A549 treated with GW870086 at 1 μM for 4 hours (cell line): ENCODE data around the gene YOD1. TPM values are rescaled to one million over a fixed set of nuclear protein-coding genes. Genes with fewer than 3 reads are reported as not detected.

Source experiments
- total RNA-seq: library from RNA; stranded (reverse); fragments of 200-300 nt; extraction: Qiagen RNA extraction; gene quantifications from 5 replicates; pipeline ENCODE4 v1.2.3, GENCODE V29; 2022; ENCODE audit warnings: low read depth

Gene YOD1
- 4.7 to 8.3 TPM (median 6.9 TPM) in 5 replicates for total RNA-seq

DNA sequence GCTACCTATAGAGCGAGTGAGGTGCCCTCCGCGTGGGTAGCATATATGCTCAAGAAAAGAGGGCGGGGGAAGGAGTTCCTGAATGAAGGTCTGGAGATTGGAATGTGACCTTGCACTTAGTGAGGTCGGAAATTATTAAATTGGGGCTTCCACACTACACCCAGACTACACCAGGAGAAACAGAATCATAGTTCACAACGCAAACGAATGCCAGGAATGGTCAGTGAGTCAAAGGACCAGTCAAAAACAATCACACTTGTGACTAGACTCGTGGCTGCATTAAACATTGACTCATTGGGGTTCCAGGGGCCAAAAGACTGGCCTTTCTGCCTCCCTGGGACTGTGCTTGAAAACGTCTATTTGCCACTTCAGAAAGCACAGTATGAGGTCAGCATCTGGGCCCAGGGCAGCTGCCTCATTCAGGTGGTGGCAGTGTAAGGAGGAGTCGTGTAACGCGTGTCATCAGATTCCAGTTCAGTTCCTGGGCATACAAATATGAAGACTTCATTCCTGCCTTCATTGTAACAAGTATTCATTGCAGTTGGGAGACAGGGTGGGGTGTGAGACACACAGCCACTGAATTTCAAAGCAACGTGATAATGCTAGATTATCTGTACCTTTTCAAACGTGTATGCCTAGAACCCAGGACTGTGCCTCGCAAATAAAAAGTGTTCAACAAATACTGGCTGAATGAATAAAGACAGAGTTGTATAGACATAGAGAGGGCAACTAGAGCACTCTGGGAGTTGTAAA lies at the start of gene YOD1:
Gene YOD1, minus strand, starts transcription at position 18 of the 753 bp plus-strand sequence. CDS start 178 bp downstream, outside the sequence.

GRCh38 chr1:207088701-207089626 lies 38.0 kb upstream of the YOD1 start, which contains the start of gene C4BPB:
Gene C4BPB, plus strand, starts transcription at chr1:207088860. Its CDS starts 672 bp downstream, at chr1:207089532.

GRCh38 chr1:207052911-207053769 lies 2.1 kb upstream of the YOD1 start, which contains the start of gene PFKFB2:
Gene PFKFB2, plus strand, starts transcription at chr1:207053275. Its CDS starts 1,443 bp downstream, at chr1:207054718.

GRCh38 chr1:207032528-207033017 lies 18.4 kb downstream of the YOD1 start, which contains the start of gene C1orf116:
Gene C1orf116, minus strand, starts transcription at chr1:207032756. Its CDS starts 5,158 bp downstream, at chr1:207027598.

Other genes starting within 250 kb of the YOD1 start
- gene IL20, start 185.6 kb downstream of the YOD1 start, total RNA-seq, result not detected in 5 replicates
- 0.25 to 0.60 TPM (median 0.31 TPM) in 5 replicates for gene IL24, start 153.8 kb downstream of the YOD1 start, total RNA-seq
- gene FCMR, start 129.3 kb downstream of the YOD1 start, total RNA-seq, result 3.3 to 6.4 TPM (median 4.4 TPM) in 5 replicates
- not detected in 5 replicates for gene PIGR, start 104.7 kb downstream of the YOD1 start, total RNA-seq
- not detected in 5 replicates for gene FCAMR, start 80.7 kb downstream of the YOD1 start, total RNA-seq
- 4.0 to 5.3 TPM (median 4.9 TPM) in 5 replicates for gene C1orf116, start 18.5 kb downstream of the YOD1 start, total RNA-seq
- gene PFKFB2, start 2.1 kb upstream of the YOD1 start, total RNA-seq, result 4.2 to 6.5 TPM (median 5.9 TPM) in 5 replicates
- gene C4BPB, start 37.7 kb upstream of the YOD1 start, total RNA-seq, result 1.1 to 2.2 TPM (median 1.7 TPM) in 5 replicates
- gene C4BPA, start 53.0 kb upstream of the YOD1 start, total RNA-seq, result 0.46 to 0.77 TPM (median 0.54 TPM) in 5 replicates